ENCODE data around the gene MSANTD4. TPM values are rescaled to one million over a fixed set of nuclear protein-coding genes. Genes with fewer than 3 reads are reported as not detected.

Gene MSANTD4
- total RNA-seq, 2 experiments from 2014 or later, result 21.0 to 26.4 TPM

GRCh38 chr11:106063009-106063408 is 41.0 kb upstream of the MSANTD4 start:
- ChIA-PET POLR2A (interaction anchor here (1.1 kb wide), 1 partner anchor 19 kb away, joined by 3 read pairs; no protein-coding TSS in a partner anchor), CTCF (ENCODE audit: unreplicated experiment) (no interaction called here)
- Histone ChIP-seq H3K4me2 (ENCODE audit: low read length) (no peak overlapping the region), H3K4me3 (ENCODE audit: low read depth, low read length, poor library complexity, severe bottlenecking) (no peak overlapping the region), H3K4me1 (ENCODE audit: insufficient read depth, low read length, poor library complexity, severe bottlenecking) (no peaks in the 10 kb centered on the region), H3K9me2 (ENCODE audit: insufficient read depth, low read length) (no peaks in the 10 kb centered on the region), H3K9me3 (ENCODE audit: low read length) (no peaks in the 10 kb centered on the region), H2AFZ (ENCODE audit: low read length) (no peak overlapping the region), H3K36me3 (ENCODE audit: insufficient read depth, low read length) (no peaks in the 10 kb centered on the region), H3K27ac (ENCODE audit: low read depth, low read length, poor library complexity, severe bottlenecking) (no peak overlapping the region), H4K20me1 (ENCODE audit: insufficient read depth, low read length) (no peaks in the 10 kb centered on the region), H3K79me2 (ENCODE audit: insufficient read depth, low read depth, low read length) (no peaks in the 10 kb centered on the region)
- DNase-seq (ENCODE audit: low spot score), result no peak
- intact Hi-C loops (cut with micrococcal nuclease; ENCODE audit: unreplicated experiment), result no loop called here
- no peak for TF ChIP-seq EZH2phosphoT487 (IDR thresholded peaks at IDR 0.05; ENCODE audit: borderline replicate concordance, low read depth, low read length)
- TF ChIP-seq, protein P1, sequence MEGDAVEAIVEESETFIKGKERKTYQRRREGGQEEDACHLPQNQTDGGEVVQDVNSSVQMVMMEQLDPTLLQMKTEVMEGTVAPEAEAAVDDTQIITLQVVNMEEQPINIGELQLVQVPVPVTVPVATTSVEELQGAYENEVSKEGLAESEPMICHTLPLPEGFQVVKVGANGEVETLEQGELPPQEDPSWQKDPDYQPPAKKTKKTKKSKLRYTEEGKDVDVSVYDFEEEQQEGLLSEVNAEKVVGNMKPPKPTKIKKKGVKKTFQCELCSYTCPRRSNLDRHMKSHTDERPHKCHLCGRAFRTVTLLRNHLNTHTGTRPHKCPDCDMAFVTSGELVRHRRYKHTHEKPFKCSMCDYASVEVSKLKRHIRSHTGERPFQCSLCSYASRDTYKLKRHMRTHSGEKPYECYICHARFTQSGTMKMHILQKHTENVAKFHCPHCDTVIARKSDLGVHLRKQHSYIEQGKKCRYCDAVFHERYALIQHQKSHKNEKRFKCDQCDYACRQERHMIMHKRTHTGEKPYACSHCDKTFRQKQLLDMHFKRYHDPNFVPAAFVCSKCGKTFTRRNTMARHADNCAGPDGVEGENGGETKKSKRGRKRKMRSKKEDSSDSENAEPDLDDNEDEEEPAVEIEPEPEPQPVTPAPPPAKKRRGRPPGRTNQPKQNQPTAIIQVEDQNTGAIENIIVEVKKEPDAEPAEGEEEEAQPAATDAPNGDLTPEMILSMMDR (conservative IDR thresholded peaks at IDR 0.05; ENCODE audit: low read length), result no peak
- BruUV-seq (replicated peaks), result no TSS peak

- Histone ChIP-seq H3K9me2 (ENCODE audit: insufficient read depth, low read length) (no peaks in the 10 kb centered on the region), H2AFZ (ENCODE audit: low read length) (no peak overlapping the region), H3K4me1 (ENCODE audit: insufficient read depth, low read length, poor library complexity, severe bottlenecking) (no peaks in the 10 kb centered on the region), H3K27ac (ENCODE audit: low read depth, low read length, poor library complexity, severe bottlenecking) (no peak overlapping the region), H3K9me3 (ENCODE audit: low read length) (no peaks in the 10 kb centered on the region), H4K20me1 (ENCODE audit: insufficient read depth, low read length) (no peaks in the 10 kb centered on the region), H3K4me3 (ENCODE audit: low read depth, low read length, poor library complexity, severe bottlenecking) (no peak overlapping the region), H3K4me2 (ENCODE audit: low read length) (no peak overlapping the region), H3K79me2 (ENCODE audit: insufficient read depth, low read depth, low read length) (no peaks in the 10 kb centered on the region), H3K36me3 (ENCODE audit: insufficient read depth, low read length) (no peaks in the 10 kb centered on the region)
- TF ChIP-seq EZH2phosphoT487 (IDR thresholded peaks at IDR 0.05; ENCODE audit: borderline replicate concordance, low read depth, low read length), result no peak
- TF ChIP-seq, protein P1 (conservative IDR thresholded peaks at IDR 0.05; ENCODE audit: low read length), result no peak
- DNase-seq (ENCODE audit: low spot score), result no peak
- BruUV-seq (replicated peaks), result no TSS peak
- ChIA-PET CTCF (ENCODE audit: unreplicated experiment) (no interaction called here), POLR2A (interaction anchor here (0.5 to 1.1 kb wide), 2 partner anchors 18 to 174 kb away, joined by 3 to 4 read pairs; no protein-coding TSS in a partner anchor)
- intact Hi-C loops (cut with micrococcal nuclease; ENCODE audit: unreplicated experiment), result no loop called here
Observed at GRCh38 chr11:106061954-106062949, 40.2 kb upstream of the MSANTD4 start.
